HG03342 (cell line): Measurements from ENCODE around the gene ATP6V1C2.

Source experiments
- ATAC-seq: cut with Tn5 transposase; IDR thresholded peaks from one replicate; pipeline ENCODE4 v1.9.1; 2021; ENCODE audit warnings: mild to moderate bottlenecking, moderate library complexity; ENCODE audit not compliant: unreplicated experiment

The ATP6V1C2 gene

GRCh38 chr2:10732924-10733565 is 11.6 kb downstream of the ATP6V1C2 start:
- ATAC-seq, result no peak

- ATAC-seq, result no peak
Measured at GRCh38 chr2:10733566-10733925, 12.1 kb downstream of the ATP6V1C2 start.

GRCh38 chr2:10733980-10734379 is 12.6 kb downstream of the ATP6V1C2 start:
- ATAC-seq, result no peak

GRCh38 chr2:10738192-10738591 is 16.8 kb downstream of the ATP6V1C2 start:
- no peak for ATAC-seq

GRCh38 chr2:10740226-10740625 is 18.8 kb downstream of the ATP6V1C2 start:
- no peak for ATAC-seq

GRCh38 chr2:10741139-10741538 is 19.7 kb downstream of the ATP6V1C2 start:
- no peak for ATAC-seq

GRCh38 chr2:10742666-10743065 is 21.2 kb downstream of the ATP6V1C2 start:
- ATAC-seq, result no peak

GRCh38 chr2:10750610-10751009 is 29.2 kb downstream of the ATP6V1C2 start:
- no peak for ATAC-seq

GRCh38 chr2:10752236-10752635 is 30.8 kb downstream of the ATP6V1C2 start:
- ATAC-seq, result no peak

- no peak for ATAC-seq
Measured at GRCh38 chr2:10753156-10753555, 31.7 kb downstream of the ATP6V1C2 start.

- no peak for ATAC-seq
Measured at GRCh38 chr2:10753876-10754275, 32.4 kb downstream of the ATP6V1C2 start.

- ATAC-seq, result no peak
Measured at GRCh38 chr2:10755621-10756020, 34.2 kb downstream of the ATP6V1C2 start.

- no peak for ATAC-seq
Measured at GRCh38 chr2:10757814-10758286, 36.4 kb downstream of the ATP6V1C2 start.

- ATAC-seq, result no peak
Measured at GRCh38 chr2:10759151-10759714, 37.8 kb downstream of the ATP6V1C2 start.

GRCh38 chr2:10760794-10761504 is 39.5 kb downstream of the ATP6V1C2 start:
- ATAC-seq, result no peak

GRCh38 chr2:10761591-10761990 is 40.2 kb downstream of the ATP6V1C2 start:
- ATAC-seq, result no peak

- no peak for ATAC-seq
Measured at GRCh38 chr2:10762651-10763460, 41.4 kb downstream of the ATP6V1C2 start.

GRCh38 chr2:10763461-10763800 is 42.0 kb downstream of the ATP6V1C2 start:
- no peak for ATAC-seq

GRCh38 chr2:10764096-10764785 is 42.8 kb downstream of the ATP6V1C2 start:
- no peak for ATAC-seq

GRCh38 chr2:10764896-10765295 is 43.5 kb downstream of the ATP6V1C2 start:
- no peak for ATAC-seq

- ATAC-seq, result no peak
Measured at GRCh38 chr2:10765461-10765860, 44.0 kb downstream of the ATP6V1C2 start.
